ENCODE data around the gene DNASE1L2. TPM values are rescaled to one million over a fixed set of nuclear protein-coding genes. Genes with fewer than 3 reads are reported as not detected.
"Not testable (repeated sequence)": the region's sequence is repeated elsewhere in the genome, so short reads cannot be mapped to it uniquely, and the experiment has no call there.

DNASE1L2 gene
- total RNA-seq, 4 donors from 2014 or later = 17.0 to 72.6 (median 42.8) TPM

DNA sequence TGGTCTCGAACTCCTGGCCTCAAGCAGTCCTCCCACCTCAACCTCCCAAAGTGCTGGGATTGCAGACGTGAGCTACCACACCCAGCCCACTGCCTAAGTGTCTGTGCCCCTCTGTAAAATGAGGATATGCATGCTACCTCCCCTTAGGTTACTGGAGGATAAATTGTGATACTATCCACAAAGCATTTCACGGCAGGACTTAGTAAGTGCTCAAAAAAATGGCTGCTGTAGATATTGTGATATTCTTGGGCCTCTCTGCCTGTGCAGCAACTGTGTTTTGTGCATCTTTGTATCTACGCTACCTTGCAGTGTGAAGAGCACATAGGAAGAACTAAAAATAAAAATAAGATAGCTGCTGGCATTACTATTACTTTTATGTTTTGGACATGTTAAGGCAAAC, 38.0 kb upstream of the DNASE1L2 start:
- DNase-seq (ENCODE audit: low spot score in 2 of 2) = no peak
- H3K36me3 ChIP-seq = no peaks in the 10 kb centered on the region
- no peak for TF ChIP-seq POLR2A (IDR thresholded peaks at IDR 0.05)
- TF ChIP-seq CTCF (IDR thresholded peaks at IDR 0.05) = no peak
- TF ChIP-seq POLR2AphosphoS5 (IDR thresholded peaks at IDR 0.05) = no peak
- TF ChIP-seq EP300 (IDR thresholded peaks at IDR 0.05) = no peak
- no peaks in the 10 kb centered on the region for H3K9me3 ChIP-seq
- no peak overlapping the region for H3K27ac ChIP-seq
- peaks cover 24% of the 10 kb centered on the region for H3K4me1 ChIP-seq
- peaks cover 38% of the 10 kb centered on the region for H3K27me3 ChIP-seq
- H3K4me3 ChIP-seq = no peak overlapping the region
- 59% methylated on average over 4 of the region's 4 CpGs for whole genome bisulfite sequencing

GRCh38 chr16:2199095-2199494, 37.1 kb upstream of the DNASE1L2 start:
- WGBS = 79% methylated on average over 4 of the region's 5 CpGs
- Histone ChIP-seq H3K27ac (no peak overlapping the region), H3K4me1 (peaks cover 23% of the 10 kb centered on the region), H3K9me3 (no peaks in the 10 kb centered on the region), H3K4me3 (no peak overlapping the region), H3K27me3 (peaks cover 33% of the 10 kb centered on the region), H3K36me3 (no peaks in the 10 kb centered on the region)
- DNase-seq (ENCODE audit: low spot score in 2 of 2) = no peak
- TF ChIP-seq POLR2AphosphoS5 (IDR thresholded peaks at IDR 0.05) (no peak), POLR2A (IDR thresholded peaks at IDR 0.05) (no peak), CTCF (IDR thresholded peaks at IDR 0.05) (no peak)

DNA sequence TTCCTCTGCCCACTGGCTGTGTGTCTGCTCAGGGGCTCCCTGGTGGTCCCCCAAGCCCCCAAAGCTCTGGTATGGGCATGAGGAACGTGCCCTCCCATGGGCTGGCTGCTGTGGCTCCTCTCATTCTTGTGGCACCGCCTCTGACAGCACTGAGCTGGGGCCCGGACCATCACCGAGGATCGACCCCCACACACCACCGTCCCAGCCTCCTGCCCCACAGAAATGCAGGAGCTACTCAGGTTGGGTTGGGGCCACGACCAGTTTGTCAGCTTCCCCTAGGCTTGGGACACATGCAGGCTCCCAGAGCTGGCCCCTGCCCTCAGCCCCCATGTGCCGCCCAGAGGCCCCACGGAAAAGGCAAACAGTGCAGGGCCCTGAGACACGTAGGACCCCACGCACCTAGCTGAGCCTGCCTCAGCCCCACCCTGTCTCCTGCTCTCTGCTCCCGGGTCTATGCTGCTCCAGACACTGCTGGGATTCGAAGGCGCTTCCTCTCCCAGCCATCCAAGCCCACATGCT, 36.6 kb upstream of the DNASE1L2 start:
- TF ChIP-seq POLR2A (IDR thresholded peaks at IDR 0.05) (no peak), CTCF (IDR thresholded peaks at IDR 0.05) (no peak), EP300 (IDR thresholded peaks at IDR 0.05) (no peak), POLR2AphosphoS5 (IDR thresholded peaks at IDR 0.05) (no peak)
- no peaks in the 10 kb centered on the region for H3K9me3 ChIP-seq
- peaks cover 27% of the 10 kb centered on the region for H3K27me3 ChIP-seq
- WGBS = 71% methylated on average over 6 of the region's 14 CpGs
- H3K27ac ChIP-seq = no peak overlapping the region
- H3K4me1 ChIP-seq = peaks cover 19% of the 10 kb centered on the region
- no peak for DNase-seq (ENCODE audit: low spot score in 2 of 2)
- H3K4me3 ChIP-seq = no peak overlapping the region
- H3K36me3 ChIP-seq = no peaks in the 10 kb centered on the region

- no peak for DNase-seq (ENCODE audit: low spot score in 2 of 2)
- no peak for TF ChIP-seq EP300 (IDR thresholded peaks at IDR 0.05)
- TF ChIP-seq POLR2AphosphoS5 (IDR thresholded peaks at IDR 0.05) = no peak
- TF ChIP-seq POLR2A (IDR thresholded peaks at IDR 0.05) = no peak
- TF ChIP-seq CTCF (IDR thresholded peaks at IDR 0.05) = no peak
- H3K4me3 ChIP-seq = no peak overlapping the region
- no peak overlapping the region for H3K27ac ChIP-seq
- H3K27me3 ChIP-seq = peaks cover 21% of the 10 kb centered on the region
- peaks cover 19% of the 10 kb centered on the region for H3K4me1 ChIP-seq
- no peaks in the 10 kb centered on the region for H3K9me3 ChIP-seq
- no peaks in the 10 kb centered on the region for H3K36me3 ChIP-seq
- WGBS = 96% methylated on average over 5 of the region's 6 CpGs
Measured at GRCh38 chr16:2200313-2200712, 35.9 kb upstream of the DNASE1L2 start.

- H3K36me3 ChIP-seq = peaks cover 13% of the 10 kb centered on the region
- 94% methylated on average over 8 of the region's 8 CpGs for WGBS
- not testable (repeated sequence) for H3K9me3 ChIP-seq; H3K27me3 ChIP-seq; H3K27ac ChIP-seq; H3K4me3 ChIP-seq; DNase-seq (ENCODE audit: low spot score in 2 of 2)
- peaks cover 19% of the 10 kb centered on the region for H3K4me1 ChIP-seq
Measured at GRCh38 chr16:2203119-2203688, 33.0 kb upstream of the DNASE1L2 start.

Data from suprapubic skin (tissue), 4 donors.